Sigmoid colon (tissue), 4 donors: ENCODE results near the gene DNAAF2.

Experiments used
- POLR2AphosphoS5 ChIP-seq, 4 donors: sonication (generic); formaldehyde crosslinking; IDR thresholded peaks; one replicate each; pipeline ENCODE4 v1.6.1; 2017; ENCODE audit warnings: antibody characterized with exemption in 4 of 4
- TF ChIP-seq, protein P1 (sequence below), 4 experiments: fragments of 450-650 bp in 3 of 4; fragments of 200-600 bp in 1 of 4; IDR thresholded peaks; one replicate each; pipeline ENCODE4 v1.5.1; 2016 to 2019; ENCODE audit warnings: antibody characterized with exemption in 4 of 4, mild to moderate bottlenecking in 3 of 4, moderate library complexity in 2 of 4

DNA sequence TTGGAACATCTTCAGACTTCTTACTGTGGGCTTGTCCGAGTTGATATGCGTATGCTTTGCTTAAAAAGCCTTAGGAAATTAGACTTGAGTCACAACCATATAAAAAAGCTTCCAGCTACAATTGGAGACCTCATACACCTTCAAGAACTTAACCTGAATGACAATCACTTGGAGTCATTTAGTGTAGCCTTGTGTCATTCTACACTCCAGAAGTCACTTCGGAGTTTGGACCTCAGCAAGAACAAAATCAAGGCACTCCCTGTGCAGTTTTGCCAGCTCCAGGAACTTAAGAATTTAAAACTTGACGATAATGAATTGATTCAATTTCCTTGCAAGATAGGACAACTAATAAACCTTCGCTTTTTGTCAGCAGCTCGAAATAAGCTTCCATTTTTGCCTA, 27.5 kb downstream of the DNAAF2 start:
- TF ChIP-seq, protein P1, sequence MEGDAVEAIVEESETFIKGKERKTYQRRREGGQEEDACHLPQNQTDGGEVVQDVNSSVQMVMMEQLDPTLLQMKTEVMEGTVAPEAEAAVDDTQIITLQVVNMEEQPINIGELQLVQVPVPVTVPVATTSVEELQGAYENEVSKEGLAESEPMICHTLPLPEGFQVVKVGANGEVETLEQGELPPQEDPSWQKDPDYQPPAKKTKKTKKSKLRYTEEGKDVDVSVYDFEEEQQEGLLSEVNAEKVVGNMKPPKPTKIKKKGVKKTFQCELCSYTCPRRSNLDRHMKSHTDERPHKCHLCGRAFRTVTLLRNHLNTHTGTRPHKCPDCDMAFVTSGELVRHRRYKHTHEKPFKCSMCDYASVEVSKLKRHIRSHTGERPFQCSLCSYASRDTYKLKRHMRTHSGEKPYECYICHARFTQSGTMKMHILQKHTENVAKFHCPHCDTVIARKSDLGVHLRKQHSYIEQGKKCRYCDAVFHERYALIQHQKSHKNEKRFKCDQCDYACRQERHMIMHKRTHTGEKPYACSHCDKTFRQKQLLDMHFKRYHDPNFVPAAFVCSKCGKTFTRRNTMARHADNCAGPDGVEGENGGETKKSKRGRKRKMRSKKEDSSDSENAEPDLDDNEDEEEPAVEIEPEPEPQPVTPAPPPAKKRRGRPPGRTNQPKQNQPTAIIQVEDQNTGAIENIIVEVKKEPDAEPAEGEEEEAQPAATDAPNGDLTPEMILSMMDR (IDR thresholded peaks at IDR 0.05): no peak
- TF ChIP-seq POLR2AphosphoS5 (IDR thresholded peaks at IDR 0.05): no peak
